Esophagus muscularis mucosa (tissue), 4 donors: ENCODE measurements around the gene YPEL5. TPM values are rescaled to one million over a fixed set of nuclear protein-coding genes. Genes with fewer than 3 reads are reported as not detected.

Source experiments
- DNase-seq: peaks from one replicate; pipeline ENCODE4 v3.0.0-alpha.2; 2017; ENCODE audit errors: extremely low spot score
- H3K27ac ChIP-seq, 4 donors: fragments of 200-600 bp; sonication (generic); replicated peaks in 1 of 4; 1 replicate in 3 of 4; 2 replicates in 1 of 4; pipeline ENCODE4 v1.5.1; 2016 to 2019; ENCODE audit warnings: mild to moderate bottlenecking in 1 of 4
- H3K27me3 ChIP-seq, 4 donors: fragments of 200-600 bp; sonication (generic); one replicate each; pipeline versions ENCODE4 v1.5.1 to v1.6.0; 2016 to 2019
- H3K36me3 ChIP-seq, 4 donors: fragments of 200-600 bp; sonication (generic); one replicate each; pipeline ENCODE4 v1.5.1; 2016 to 2019
- H3K4me1 ChIP-seq, 4 donors: fragments of 200-600 bp; sonication (generic); one replicate each; pipeline ENCODE4 v1.5.1; 2016 to 2019
- H3K4me3 ChIP-seq, 4 donors: fragments of 200-600 bp; sonication (generic); 1 replicate in 2 of 4; 2 replicates in 2 of 4; pipeline ENCODE4 v1.5.1; 2016 to 2019; ENCODE audit warnings: mild to moderate bottlenecking in 4 of 4, moderate library complexity in 1 of 4
- H3K9me3 ChIP-seq, 4 donors: fragments of 200-600 bp; sonication (generic); 1 replicate in 3 of 4; 2 replicates in 1 of 4; pipeline ENCODE4 v1.5.1; 2016 to 2019
- EP300 ChIP-seq: sonication (generic); formaldehyde crosslinking; IDR thresholded peaks from one replicate; pipeline ENCODE4 v1.6.1; 2017; ENCODE audit warnings: antibody characterized with exemption
- POLR2A ChIP-seq: fragments of 450-650 bp; IDR thresholded peaks from one replicate; pipeline ENCODE4 v1.6.1; 2017; ENCODE audit warnings: antibody characterized with exemption, moderate library complexity, mild to moderate bottlenecking, low read depth
- POLR2AphosphoS5 ChIP-seq, 2 donors: sonication (generic); formaldehyde crosslinking; IDR thresholded peaks; one replicate each; pipeline ENCODE4 v1.6.1; 2017; ENCODE audit warnings: antibody characterized with exemption in 2 of 2
- WGBS: methylation state at CpG from one replicate; pipeline ENCODE4 v1.1.5; 2018; 5-methylcytosine and 5-hydroxymethylcytosine counted together
- intact Hi-C: fragments of 100-400 bp; cut with DNase I; formaldehyde crosslinking; loops from one replicate; pipeline ENCODE4 v1.15.1; 2023
- small RNA-seq, 3 donors: library from RNA; depleted of rRNA; stranded (forward); fragments of <200 nt; gene quantifications; one replicate each; pipeline ENCODE3, GENCODE V24; 2016
- total RNA-seq, 4 donors: library from RNA; depleted of rRNA; stranded (reverse); fragments of >200 nt; gene quantifications; one replicate each; pipeline versions ENCODE4 v1.1.0 to v1.2.1, GENCODE V29; 2016
- TF ChIP-seq, protein P1 (sequence below), 3 experiments: fragments of 200-600 bp in 2 of 3; fragments of 450-650 bp in 1 of 3; sonication (generic) in 2 of 3; IDR thresholded peaks; one replicate each; pipeline ENCODE4 v1.5.1; 2017 to 2019; ENCODE audit warnings: antibody characterized with exemption in 3 of 3, mild to moderate bottlenecking in 2 of 3, moderate library complexity in 1 of 3

YPEL5 gene
- total RNA-seq, 4 donors from 2014 or later: 96.0 to 148 (median 109) TPM

DNA sequence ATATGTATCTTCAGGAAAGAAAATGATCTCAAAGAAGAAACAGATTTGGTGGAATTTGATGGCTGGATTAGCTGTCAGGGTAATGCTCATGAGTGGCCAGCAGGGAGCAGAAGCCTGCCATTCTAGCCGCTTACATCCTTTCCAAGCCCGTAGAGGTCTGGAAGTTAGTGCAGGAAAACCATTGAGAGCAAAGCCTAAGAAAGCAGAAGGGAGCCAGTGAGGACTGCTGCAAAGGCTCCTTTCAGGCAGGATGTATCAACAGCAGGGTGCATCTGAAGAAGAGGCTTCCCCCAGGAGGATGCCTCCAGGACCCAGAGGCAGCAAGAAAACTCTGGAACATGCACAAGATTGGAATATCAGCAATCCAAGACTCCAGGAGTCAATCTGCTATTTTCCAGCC lies 61.6 kb downstream of the YPEL5 start:
- Histone ChIP-seq H3K27ac (no peak overlapping the region), H3K4me1 (peaks cover 4 to 8% (median 7%) of the 10 kb centered on the region in 4 donors), H3K27me3 (no peaks in the 10 kb centered on the region), H3K36me3 (no peaks in the 10 kb centered on the region), H3K4me3 (no peak overlapping the region), H3K9me3 (no peaks in the 10 kb centered on the region)
- no peak for DNase-seq
- intact Hi-C loops: loop anchor here (2.0 to 10.0 kb wide), 2 partner anchors 502 to 1126 kb away; no protein-coding TSS in a partner anchor
- 0% methylated on average over 2 of the region's 2 CpGs for WGBS
- TF ChIP-seq EP300: no peak
- TF ChIP-seq POLR2A: no peak
- peak; percentile 20 to 62 for TF ChIP-seq POLR2AphosphoS5 (IDR thresholded peaks at IDR 0.05)
- TF ChIP-seq, protein P1, sequence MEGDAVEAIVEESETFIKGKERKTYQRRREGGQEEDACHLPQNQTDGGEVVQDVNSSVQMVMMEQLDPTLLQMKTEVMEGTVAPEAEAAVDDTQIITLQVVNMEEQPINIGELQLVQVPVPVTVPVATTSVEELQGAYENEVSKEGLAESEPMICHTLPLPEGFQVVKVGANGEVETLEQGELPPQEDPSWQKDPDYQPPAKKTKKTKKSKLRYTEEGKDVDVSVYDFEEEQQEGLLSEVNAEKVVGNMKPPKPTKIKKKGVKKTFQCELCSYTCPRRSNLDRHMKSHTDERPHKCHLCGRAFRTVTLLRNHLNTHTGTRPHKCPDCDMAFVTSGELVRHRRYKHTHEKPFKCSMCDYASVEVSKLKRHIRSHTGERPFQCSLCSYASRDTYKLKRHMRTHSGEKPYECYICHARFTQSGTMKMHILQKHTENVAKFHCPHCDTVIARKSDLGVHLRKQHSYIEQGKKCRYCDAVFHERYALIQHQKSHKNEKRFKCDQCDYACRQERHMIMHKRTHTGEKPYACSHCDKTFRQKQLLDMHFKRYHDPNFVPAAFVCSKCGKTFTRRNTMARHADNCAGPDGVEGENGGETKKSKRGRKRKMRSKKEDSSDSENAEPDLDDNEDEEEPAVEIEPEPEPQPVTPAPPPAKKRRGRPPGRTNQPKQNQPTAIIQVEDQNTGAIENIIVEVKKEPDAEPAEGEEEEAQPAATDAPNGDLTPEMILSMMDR (IDR thresholded peaks at IDR 0.05): peak; percentile 91 to 97 (median 93)

DNA sequence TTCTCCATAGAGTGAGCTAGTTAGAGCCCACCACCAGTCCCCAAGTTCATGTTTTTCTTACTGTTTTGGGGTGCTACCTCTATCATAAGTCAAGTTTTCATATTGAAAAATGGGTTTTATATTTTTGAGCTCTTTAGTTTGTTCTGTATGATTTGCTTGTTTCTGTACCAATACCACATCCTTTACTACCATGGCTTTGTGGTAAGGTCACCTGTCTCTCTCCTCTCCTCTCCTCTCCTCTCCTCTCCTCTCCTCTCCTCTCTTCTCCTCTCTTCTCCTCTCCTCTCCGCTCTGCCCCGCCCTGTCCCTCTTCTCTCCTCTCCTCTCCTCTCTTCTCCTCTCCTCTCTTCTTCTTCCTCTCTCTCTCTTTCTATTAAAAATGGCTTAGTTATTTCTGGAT lies 62.4 kb downstream of the YPEL5 start:
- WGBS: 90% methylated on average over 2 of the region's 2 CpGs
- TF ChIP-seq EP300 (no peak), POLR2A (no peak), POLR2AphosphoS5 (IDR thresholded peaks at IDR 0.05) (no peak)
- TF ChIP-seq, protein P1 (IDR thresholded peaks at IDR 0.05): no peak
- no peaks in the 10 kb centered on the region for H3K9me3 ChIP-seq
- H3K4me1 ChIP-seq: peaks cover 4 to 6% (median 5%) of the 10 kb centered on the region in 4 donors
- H3K27ac ChIP-seq: no peak overlapping the region
- DNase-seq: no peak
- H3K27me3 ChIP-seq: no peaks in the 10 kb centered on the region
- no peaks in the 10 kb centered on the region for H3K36me3 ChIP-seq
- no peak overlapping the region for H3K4me3 ChIP-seq
- intact Hi-C loops: loop anchor here (2.0 to 10.0 kb wide), 2 partner anchors 502 to 1126 kb away; no protein-coding TSS in a partner anchor

Small RNA genes lying within 50 kb of the gene (small RNA-seq; reads per million reads assigned to genes)
- 0 reads per million in 3 donors for gene SNORA10B

Other genes with a start within 250 kb of the YPEL5 start
- gene ALK, start 225.4 kb upstream of the YPEL5 start, total RNA-seq: 1 to 10 TPM in 2 of 4 donors, under 1 TPM in 2; 0.83 to 1.6 (median 1.2) TPM
- 1,000 to 10,000 TPM in 1 of 4 donors, 100 to 1,000 TPM in 3; 120 to 1,007 (median 283) TPM for gene LBH, start 84.5 kb downstream of the YPEL5 start, total RNA-seq